HepG2 (cell line): ENCODE measurements around the gene EMC9. TPM values are rescaled to one million over a fixed set of nuclear protein-coding genes. Genes with fewer than 3 reads are reported as not detected.
A peak's percentile ranks its signal among the peaks of the same experiment; 100 is the strongest.

Experiments
- ATF4 ChIP-seq, 2 experiments: fragments of 450-650 bp in 1 of 2; sonication (generic) in 1 of 2; formaldehyde crosslinking; IDR thresholded peaks; 2 replicates each; pipeline versions ENCODE4 v1.5.0 to v1.8.0; 2020 to 2022; ENCODE audit warnings: mild to moderate bottlenecking in 1 of 2, missing genetic modification reagents in 1 of 2
- CBFB ChIP-seq: sonication (generic); formaldehyde crosslinking; IDR thresholded peaks from 2 replicates; pipeline ENCODE4 v1.4.0; 2020; ENCODE audit warnings: missing genetic modification reagents
- ERF ChIP-seq: IDR thresholded peaks from 2 replicates; pipeline ENCODE4 v1.6.1; 2018; ENCODE audit warnings: missing biosample characterization, missing genetic modification reagents
- ETV5 ChIP-seq: IDR thresholded peaks from 2 replicates; pipeline ENCODE4 v1.6.1; 2018; ENCODE audit warnings: missing biosample characterization, missing genetic modification reagents, inconsistent platforms, borderline replicate concordance
- EZH2 ChIP-seq: conservative IDR thresholded peaks from 2 replicates; pipeline ENCODE4 v1.6.1; 2012; ENCODE audit warnings: mild to moderate bottlenecking, low read depth, low read length, moderate library complexity
- FOXJ3 ChIP-seq: sonication (generic); formaldehyde crosslinking; IDR thresholded peaks from 2 replicates; pipeline ENCODE4 v1.4.0; 2020; ENCODE audit warnings: missing genetic modification reagents, mild to moderate bottlenecking, borderline replicate concordance
- HNF1A ChIP-seq, 2 experiments: sonication (generic) in 1 of 2; formaldehyde crosslinking in 1 of 2; IDR thresholded peaks; 2 replicates each; pipeline versions ENCODE4 v1.4.0 to v1.6.1; 2016 to 2020; ENCODE audit warnings: borderline replicate concordance in 1 of 2, low read depth in 1 of 2, mild to moderate bottlenecking in 1 of 2, missing genetic modification reagents in 1 of 2
- HNRNPL ChIP-seq: fragments of 200-400 bp; formaldehyde crosslinking; IDR thresholded peaks from 2 replicates; pipeline ENCODE4 v1.6.1; 2017; ENCODE audit warnings: mild to moderate bottlenecking, low read depth, low read length
- MIXL1 ChIP-seq: IDR thresholded peaks from 2 replicates; pipeline ENCODE4 v1.6.1; 2016
- NCOA1 ChIP-seq: sonication (generic); formaldehyde crosslinking; IDR thresholded peaks from 2 replicates; pipeline ENCODE4 v1.9.0; 2021; ENCODE audit warnings: missing genetic modification reagents
- NFKBIZ ChIP-seq: IDR thresholded peaks from 2 replicates; pipeline ENCODE4 v1.6.1; 2018; ENCODE audit warnings: missing genetic modification reagents, missing compliant biosample characterization
- PAF1 ChIP-seq: IDR thresholded peaks from 2 replicates; pipeline ENCODE4 v1.6.1; 2016; ENCODE audit warnings: missing genetic modification reagents, missing compliant biosample characterization
- RXRB ChIP-seq: IDR thresholded peaks from 2 replicates; pipeline ENCODE4 v1.6.1; 2016; ENCODE audit warnings: borderline replicate concordance, missing genetic modification reagents, missing compliant biosample characterization
- SRF ChIP-seq: IDR thresholded peaks from 2 replicates; pipeline ENCODE4 v1.6.1; 2011; ENCODE audit warnings: mild to moderate bottlenecking, low read depth, low read length, moderate library complexity
- WIZ ChIP-seq: sonication (generic); formaldehyde crosslinking; IDR thresholded peaks from 2 replicates; pipeline ENCODE4 v1.5.1; 2020; ENCODE audit warnings: mild to moderate bottlenecking, missing genetic modification reagents
- ZMAT3 ChIP-seq: sonication (generic); formaldehyde crosslinking; conservative IDR thresholded peaks from 2 replicates; pipeline ENCODE4 v1.7.0; 2021; ENCODE audit warnings: missing genetic modification reagents
- ZNF263 ChIP-seq: sonication (generic); formaldehyde crosslinking; IDR thresholded peaks from 2 replicates; pipeline ENCODE4 v1.4.0; 2020; ENCODE audit warnings: missing genetic modification reagents
- ZNF282 ChIP-seq: fragments of 450-650 bp; IDR thresholded peaks from 2 replicates; pipeline ENCODE4 v1.6.1; 2018; ENCODE audit not compliant: partially characterized antibody
- ZNF296 ChIP-seq: sonication (generic); formaldehyde crosslinking; conservative IDR thresholded peaks from 2 replicates; pipeline ENCODE4 v1.5.0; 2020; ENCODE audit warnings: mild to moderate bottlenecking, missing genetic modification reagents
- ZNF335 ChIP-seq: sonication (generic); formaldehyde crosslinking; IDR thresholded peaks from 2 replicates; pipeline ENCODE4 v1.4.0; 2020; ENCODE audit warnings: missing genetic modification reagents
- ZNF33B ChIP-seq: sonication (generic); formaldehyde crosslinking; IDR thresholded peaks from 2 replicates; pipeline ENCODE4 v1.5.1; 2020; ENCODE audit warnings: mild to moderate bottlenecking, missing genetic modification reagents
- ZNF382 ChIP-seq: sonication (generic); formaldehyde crosslinking; IDR thresholded peaks from 2 replicates; pipeline ENCODE4 v1.5.0; 2020; ENCODE audit warnings: missing genetic modification reagents, mild to moderate bottlenecking, borderline replicate concordance
- ZNF414 ChIP-seq: sonication (generic); formaldehyde crosslinking; IDR thresholded peaks from 2 replicates; pipeline ENCODE4 v1.5.0; 2020; ENCODE audit warnings: missing genetic modification reagents
- ZNF674 ChIP-seq: sonication (generic); formaldehyde crosslinking; IDR thresholded peaks from 2 replicates; pipeline ENCODE4 v1.5.0; 2020; ENCODE audit warnings: low read depth, mild to moderate bottlenecking, missing genetic modification reagents
- ZNF792 ChIP-seq: IDR thresholded peaks from 2 replicates; pipeline ENCODE4 v1.6.1; 2016
- ZSCAN22 ChIP-seq: sonication (generic); formaldehyde crosslinking; IDR thresholded peaks from 2 replicates; pipeline ENCODE4 v1.4.0; 2020; ENCODE audit warnings: mild to moderate bottlenecking, missing genetic modification reagents
- polyA plus RNA-seq, 8 experiments: library from polyadenylated mRNA; depleted of rRNA in 3 of 8; stranded (reverse) in 7 of 8; unstranded in 1 of 8; fragments of >200 nt; fragmentation: Illumina TruSeq in 4 of 8; extraction: Trizol in 4 of 8; gene quantifications; 2 replicates each; pipeline versions ENCODE4 v1.2.1 to v1.2.3, GENCODE V29; 2011 to 2016; ENCODE audit warnings: low read depth in 4 of 8, missing spikeins in 1 of 8, mixed read lengths in 1 of 8; ENCODE audit not compliant: insufficient read depth in 1 of 8
- total RNA-seq, 5 experiments: library from RNA; depleted of rRNA; stranded (reverse); fragments of >200 nt; fragmentation: Illumina TruSeq; extraction: Trizol; gene quantifications; 2 replicates each; pipeline ENCODE4 v1.2.3, GENCODE V29; 2016; ENCODE audit warnings: low read depth in 1 of 5

The EMC9 gene
- total and polyA plus RNA-seq, 2 of the 13 experiments (the other 11 are each of a cell fraction or from before 2014, with no cell fraction given): 60.5 to 78.7 TPM

- TF ChIP-seq ZNF263 (CRISPR knock-in tag) (peak; percentile 87), ZNF282 (no peak), NFKBIZ (CRISPR knock-in tag) (peak; percentile 88), ZSCAN22 (CRISPR knock-in tag) (peak; percentile 42), ZNF296 (CRISPR knock-in tag) (no peak), SRF (peak; percentile 67), ZNF33B (CRISPR knock-in tag) (peak; percentile 98; the same call in 1 of the 2 replicates), ZNF414 (CRISPR knock-in tag) (no peak), HNF1A (IDR thresholded peaks at IDR 0.05; ENCODE audit: low read depth) (peak; percentile 56; the same call in 1 of the 2 replicates), HNF1A (CRISPR knock-in tag; IDR thresholded peaks at IDR 0.05; ENCODE audit: borderline replicate concordance) (peak; percentile 92), ZNF382 (CRISPR knock-in tag) (no peak), RXRB (CRISPR knock-in tag) (peak; percentile 85), HNRNPL (0 out of 2 replicates have a peak, but pooled peaks have one; percentile 15), FOXJ3 (CRISPR knock-in tag) (peak; percentile 91), ZNF335 (CRISPR knock-in tag) (peak; percentile 65; the same call in 1 of the 2 replicates), MIXL1 (peak; percentile 89; the same call in 1 of the 2 replicates), EZH2 (no peak), ATF4 (CRISPR knock-in tag; IDR thresholded peaks at IDR 0.05) (no peak), ERF (CRISPR knock-in tag) (peak; percentile 98), ZNF792 (CRISPR knock-in tag) (peak; percentile 88), ETV5 (peak; percentile 88), NCOA1 (CRISPR knock-in tag) (no peak; the same call in 1 of the 2 replicates), WIZ (CRISPR knock-in tag) (peak; percentile 93; the same call in 1 of the 2 replicates), CBFB (CRISPR knock-in tag) (peak; percentile 99), ZMAT3 (CRISPR knock-in tag) (peak; percentile 89), ZNF674 (CRISPR knock-in tag) (peak; percentile 98; the same call in 1 of the 2 replicates), PAF1 (CRISPR knock-in tag) (peak; percentile 76; the same call in 1 of the 2 replicates)
Measured at GRCh38 chr14:24114532-24115421, 26.6 kb downstream of the EMC9 start, which contains the start of the genes DCAF11 and NRL (continued).
